ENCODE data around the gene NKX6-1. TPM values are rescaled to one million over a fixed set of nuclear protein-coding genes. Genes with fewer than 3 reads are reported as not detected.

Gene NKX6-1
- total RNA-seq, result 0.41 TPM

DNA sequence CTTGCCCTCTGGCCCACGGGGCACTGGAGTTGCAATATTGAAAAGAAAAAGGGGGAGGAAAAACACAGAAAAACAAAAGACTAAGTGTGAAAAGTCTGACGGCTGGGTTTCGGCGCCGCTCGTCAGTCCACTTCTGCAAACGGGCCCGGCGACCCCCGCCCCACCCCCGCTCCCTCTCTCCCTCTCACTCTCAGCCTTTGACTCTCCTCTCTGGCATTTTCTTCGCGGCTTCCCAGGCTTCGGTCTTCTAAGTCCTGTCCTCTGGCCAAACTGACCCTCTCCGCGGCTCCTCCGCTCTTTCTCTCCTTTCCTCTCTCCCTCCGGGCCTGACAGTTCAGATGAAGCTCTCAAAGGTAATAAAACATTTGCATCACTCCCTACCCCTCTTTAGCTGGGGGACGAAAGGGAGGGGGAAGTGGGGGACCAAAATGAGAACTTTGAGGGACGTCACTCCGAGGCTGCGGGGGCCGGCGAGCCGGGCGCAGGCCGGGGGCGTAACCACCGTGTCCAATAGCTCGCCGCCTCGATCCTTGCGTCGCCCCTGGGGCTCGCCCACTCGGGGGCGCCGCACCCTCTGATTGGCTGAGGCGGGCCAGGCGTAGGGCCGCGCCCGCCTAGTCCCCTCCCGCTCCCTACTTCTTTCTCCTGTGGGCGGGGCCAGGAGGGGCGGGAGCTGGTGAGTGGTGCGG lies at the start of gene NKX6-1:
Gene NKX6-1, minus strand, starts transcription at position 358 of the 689 bp plus-strand sequence. CDS start 1,064 bp downstream, outside the sequence.
- no peak for FAIRE-seq

DNA sequence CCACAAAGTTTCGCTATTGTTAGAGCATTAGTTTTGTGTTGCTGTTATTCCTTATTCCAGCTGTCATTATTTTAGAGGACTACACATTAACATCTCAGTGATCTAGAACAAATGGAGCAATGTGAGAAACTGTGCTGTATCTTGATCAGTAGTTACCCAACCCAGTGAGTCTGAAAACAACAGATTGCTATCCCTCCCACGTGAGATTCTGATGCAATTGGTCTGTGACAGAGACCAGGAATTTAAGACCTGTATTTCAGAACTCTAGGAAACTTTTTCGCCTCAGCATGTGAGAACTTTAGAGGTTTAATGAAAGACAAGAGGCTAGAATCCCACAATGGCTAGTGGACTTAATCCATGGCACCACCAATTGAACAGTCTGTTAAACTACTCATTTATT lies 48.1 kb upstream of the NKX6-1 start:
- DNase-seq (ENCODE audit: low spot score in 2 of 2) (no peak), FAIRE-seq (no peak)

More for the DNA sequence above, at the start of gene NKX6-1:
- DNase-seq (ENCODE audit: low spot score in 2 of 2), result peak; percentile 68 to 71

DNA sequence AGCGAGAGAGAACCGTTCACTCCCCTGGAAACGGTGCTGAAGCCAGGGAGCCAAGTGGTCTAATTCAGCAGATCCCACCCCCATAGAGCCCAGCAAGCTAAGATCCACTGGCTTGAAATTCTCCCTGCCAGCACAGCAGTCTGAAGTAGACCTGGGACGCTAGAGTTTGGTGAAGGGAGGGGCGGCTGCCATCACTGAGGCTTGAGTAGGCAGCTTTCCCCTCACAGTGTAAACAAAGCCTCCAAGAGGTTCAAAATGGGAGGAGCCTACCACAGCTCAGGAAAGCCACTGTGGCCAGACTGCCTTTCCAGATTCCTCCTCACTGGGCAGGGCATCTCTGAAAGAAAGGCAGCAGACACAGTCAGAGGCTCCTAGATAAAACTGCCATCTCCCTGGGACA lies 46.0 kb upstream of the NKX6-1 start:
- no peak for FAIRE-seq

DNA sequence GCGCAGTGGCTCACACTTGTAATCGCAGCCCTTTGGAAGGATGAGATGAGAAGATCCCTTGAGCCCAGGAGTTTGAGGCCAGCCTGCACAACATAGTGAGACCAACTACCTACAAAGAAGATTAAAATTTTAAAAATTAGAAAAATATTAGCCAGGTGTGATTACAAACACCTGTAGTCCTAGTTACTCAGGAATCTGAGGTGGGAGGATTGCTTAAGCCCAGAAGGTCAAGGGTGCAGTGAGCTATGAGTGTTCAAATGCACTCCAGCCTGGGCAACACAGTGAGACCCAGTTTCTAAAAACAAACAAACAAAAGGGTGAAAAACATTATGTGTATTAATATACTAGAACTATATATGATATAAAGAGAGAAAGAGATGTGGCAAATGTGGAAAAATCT lies 36.8 kb upstream of the NKX6-1 start:
- FAIRE-seq (no peak), DNase-seq (ENCODE audit: low spot score in 2 of 2) (no peak)

More for the DNA sequence above, 46.0 kb upstream of the NKX6-1 start:
- DNase-seq (ENCODE audit: low spot score in 2 of 2), result no peak

DNA sequence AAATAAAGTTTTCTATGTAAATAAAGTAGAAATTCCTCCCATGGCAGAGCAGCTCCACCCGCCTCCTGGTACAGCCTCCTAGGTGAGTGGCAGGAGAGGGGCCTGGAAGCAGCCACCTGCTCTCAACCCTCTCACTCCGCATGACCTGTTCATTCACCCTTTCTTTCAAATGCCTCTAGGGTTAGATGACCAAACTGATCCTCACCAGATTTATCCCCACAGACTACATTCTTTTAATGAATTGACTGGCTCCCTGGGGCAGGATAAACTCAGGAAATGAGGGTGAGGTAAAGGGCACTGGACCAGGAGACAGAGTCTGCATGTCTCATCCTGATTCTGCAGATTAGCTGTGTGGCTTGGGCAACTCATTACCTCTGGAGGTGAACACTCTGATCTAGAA lies 32.6 kb upstream of the NKX6-1 start:
- no peak for DNase-seq (ENCODE audit: low spot score in 2 of 2)
- FAIRE-seq, result no peak

DNA sequence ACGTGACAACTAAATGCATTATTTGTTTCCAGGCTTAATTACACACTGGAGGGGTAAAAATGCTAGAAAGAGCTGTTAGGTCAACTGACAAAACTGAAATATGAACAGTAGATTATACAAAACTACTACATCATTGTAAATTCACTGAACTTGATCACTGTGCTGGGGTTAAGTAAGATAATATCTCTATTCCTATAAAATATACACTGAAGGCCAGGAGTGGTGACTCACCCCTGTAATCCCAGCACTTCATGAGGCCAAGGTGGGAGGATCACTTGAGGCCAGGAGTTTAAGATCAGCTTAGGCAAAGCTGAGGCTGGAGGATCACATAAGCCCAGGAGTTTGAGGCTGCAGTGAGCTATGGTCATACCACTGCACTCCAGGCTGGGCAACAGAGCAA lies 31.8 kb upstream of the NKX6-1 start:
- no peak for DNase-seq (ENCODE audit: low spot score in 2 of 2)
- FAIRE-seq, result no peak

DNA sequence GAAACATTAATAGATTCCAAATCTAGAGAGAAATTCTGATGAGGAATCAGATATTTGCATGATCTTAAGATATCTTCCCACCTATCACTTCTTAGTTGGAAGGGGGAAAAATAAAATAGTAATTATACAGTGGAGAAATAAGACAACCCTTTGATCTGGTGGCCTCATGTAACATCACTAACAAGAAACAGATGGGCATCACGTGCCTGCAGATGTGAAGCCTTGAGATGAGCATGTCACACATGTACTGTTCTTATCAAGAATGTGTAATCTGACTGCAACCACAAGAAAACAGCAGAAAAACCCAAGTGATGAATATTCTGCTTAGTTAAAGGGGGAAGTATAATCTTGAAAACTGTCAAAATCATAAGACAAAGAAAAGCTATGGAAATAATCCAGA lies 31.4 kb upstream of the NKX6-1 start:
- no peak for DNase-seq (ENCODE audit: low spot score in 2 of 2)
- FAIRE-seq, result no peak

DNA sequence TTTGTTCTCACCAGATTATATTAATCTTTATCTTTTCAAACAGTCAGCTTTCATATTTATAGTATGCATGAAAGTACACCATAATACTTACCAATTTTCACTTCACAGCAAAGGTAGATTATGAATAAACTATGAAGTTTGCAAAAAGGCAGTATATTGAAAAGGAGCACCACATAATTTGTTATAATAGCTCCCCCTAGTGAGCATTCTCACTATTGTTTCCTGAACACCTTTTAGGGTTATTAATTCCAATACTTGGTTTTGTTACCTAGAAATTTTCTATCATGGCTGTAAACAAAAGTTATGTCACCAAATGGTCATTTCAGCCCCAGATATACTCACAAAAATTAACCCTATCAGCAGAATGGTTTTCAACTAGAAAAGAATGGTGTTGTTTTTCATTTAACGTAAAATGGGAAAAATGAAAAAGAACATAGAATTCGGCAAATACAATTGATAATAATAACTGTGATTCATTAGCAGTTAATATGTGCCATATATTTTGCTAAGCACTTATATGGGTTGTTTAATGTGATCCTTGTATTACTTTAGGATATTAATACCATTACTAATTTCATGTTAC lies 30.2 kb upstream of the NKX6-1 start:
- no peak for FAIRE-seq

DNA sequence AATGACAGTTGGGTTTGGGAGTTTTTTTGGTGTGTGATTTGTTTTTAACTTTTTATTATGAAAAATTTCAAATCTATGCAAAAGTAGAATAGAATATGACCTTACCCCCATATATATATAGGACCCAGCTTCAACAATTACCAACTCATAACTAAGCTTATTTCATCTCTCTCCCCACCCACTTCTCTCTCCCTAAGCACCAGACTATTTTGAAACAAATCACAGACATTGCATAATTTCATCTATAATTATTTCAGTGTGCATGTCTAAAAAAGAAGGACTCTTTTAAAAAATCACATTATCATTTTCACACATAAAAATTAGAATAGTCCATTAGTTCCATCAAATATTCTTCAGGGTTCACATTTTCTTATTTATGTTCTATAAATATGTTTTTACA lies 28.3 kb upstream of the NKX6-1 start:
- no peak for FAIRE-seq
- no peak for DNase-seq (ENCODE audit: low spot score in 2 of 2)

More for the DNA sequence above, 30.2 kb upstream of the NKX6-1 start:
- DNase-seq (ENCODE audit: low spot score in 2 of 2), result no peak

DNA sequence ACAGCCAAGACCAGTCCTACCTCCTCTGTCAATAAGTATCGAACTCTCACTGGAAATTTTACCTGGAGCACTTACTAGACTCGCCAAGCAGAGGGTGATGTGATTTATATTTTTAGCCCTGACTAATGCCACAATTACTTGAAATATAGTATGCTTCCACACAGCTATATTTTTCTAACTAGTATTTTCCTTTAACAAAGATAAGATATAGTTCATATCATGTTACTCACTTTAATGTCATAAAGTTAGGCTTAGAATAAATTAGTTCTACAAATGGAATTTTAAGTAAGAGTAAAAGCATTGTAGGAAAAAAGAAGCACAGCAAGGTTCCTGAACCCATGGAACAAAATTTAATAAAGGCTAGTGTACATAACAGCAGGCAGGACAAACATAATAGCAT lies 16.0 kb upstream of the NKX6-1 start:
- no peak for FAIRE-seq
- no peak for DNase-seq (ENCODE audit: low spot score in 2 of 2)

DNA sequence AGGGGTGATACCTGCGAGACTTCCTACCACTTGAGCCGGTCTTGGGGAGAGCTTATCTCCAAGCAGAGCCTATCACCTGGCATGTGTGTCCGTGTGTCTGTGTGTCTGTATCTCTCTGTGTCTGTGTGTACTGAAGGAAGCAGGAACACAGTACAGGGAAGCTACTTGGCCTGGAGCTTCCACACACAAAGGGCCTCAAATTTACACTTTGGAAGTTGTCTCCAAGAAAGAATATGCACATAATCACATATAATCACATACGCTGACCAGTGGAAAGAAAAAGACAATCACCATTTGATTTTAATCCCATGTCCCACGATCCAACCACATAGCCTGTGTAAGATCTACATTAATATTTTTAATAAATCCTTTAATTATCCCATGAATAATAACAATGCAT lies 13.2 kb upstream of the NKX6-1 start:
- FAIRE-seq (no peak), DNase-seq (ENCODE audit: low spot score in 2 of 2) (no peak)

DNA sequence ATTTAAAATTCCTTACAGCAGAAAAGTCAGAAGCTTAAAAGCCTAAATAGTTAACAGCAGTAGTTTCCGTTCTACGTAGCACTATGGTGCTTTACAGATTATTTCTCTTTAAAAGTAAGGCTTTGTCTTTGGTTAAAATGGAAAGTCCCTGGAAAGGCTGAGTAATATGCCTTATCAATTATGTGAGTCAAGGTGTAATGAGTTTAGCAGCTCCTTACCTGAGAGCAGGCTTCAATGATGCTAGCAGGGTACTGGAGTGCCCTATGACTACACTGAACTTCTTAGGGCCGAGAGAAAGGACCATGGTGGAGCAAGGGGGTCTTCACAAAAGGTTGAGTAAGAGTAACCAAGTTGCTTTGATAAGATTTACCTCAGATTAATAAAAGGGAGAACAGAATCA lies 12.6 kb upstream of the NKX6-1 start:
- FAIRE-seq (no peak), DNase-seq (ENCODE audit: low spot score in 2 of 2) (no peak)

DNA sequence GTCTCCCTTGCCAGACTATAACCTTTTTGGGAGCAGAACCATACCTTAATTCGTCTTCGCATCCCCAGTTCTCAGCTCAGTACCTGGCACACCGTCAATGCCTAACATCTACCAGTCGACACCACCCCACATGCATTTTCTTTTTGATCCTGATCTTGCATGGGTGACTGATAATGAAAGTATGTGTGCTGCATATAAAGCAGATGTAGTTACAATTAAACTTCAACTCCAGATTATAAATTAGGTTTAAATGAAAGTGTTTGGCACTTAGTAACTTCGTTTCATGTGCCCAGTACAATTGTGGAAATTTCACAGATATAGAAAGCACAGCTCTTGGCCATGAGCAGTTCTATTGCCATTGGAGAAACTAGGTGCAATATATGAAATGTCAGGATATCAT lies 8.8 kb upstream of the NKX6-1 start:
- FAIRE-seq (no peak), DNase-seq (ENCODE audit: low spot score in 2 of 2) (no peak)

DNA sequence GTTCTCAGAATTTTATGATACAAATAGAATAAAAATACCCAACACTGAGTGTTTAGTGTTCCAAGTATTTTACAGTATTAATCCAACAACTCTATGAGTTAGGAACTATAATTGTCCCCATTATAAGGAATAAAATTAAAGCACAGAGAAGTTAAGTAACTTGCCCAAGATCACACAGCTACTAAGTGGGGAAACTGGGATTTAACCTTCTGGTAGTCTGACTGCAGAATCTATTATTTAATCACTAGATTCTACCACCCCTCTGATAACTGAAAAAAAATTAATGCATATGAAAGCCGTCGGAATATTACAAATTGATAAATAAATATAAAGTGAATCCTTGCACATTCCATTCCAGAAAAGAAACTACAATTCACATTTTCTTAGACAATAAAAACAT lies 5.7 kb upstream of the NKX6-1 start:
- no peak for FAIRE-seq

DNA sequence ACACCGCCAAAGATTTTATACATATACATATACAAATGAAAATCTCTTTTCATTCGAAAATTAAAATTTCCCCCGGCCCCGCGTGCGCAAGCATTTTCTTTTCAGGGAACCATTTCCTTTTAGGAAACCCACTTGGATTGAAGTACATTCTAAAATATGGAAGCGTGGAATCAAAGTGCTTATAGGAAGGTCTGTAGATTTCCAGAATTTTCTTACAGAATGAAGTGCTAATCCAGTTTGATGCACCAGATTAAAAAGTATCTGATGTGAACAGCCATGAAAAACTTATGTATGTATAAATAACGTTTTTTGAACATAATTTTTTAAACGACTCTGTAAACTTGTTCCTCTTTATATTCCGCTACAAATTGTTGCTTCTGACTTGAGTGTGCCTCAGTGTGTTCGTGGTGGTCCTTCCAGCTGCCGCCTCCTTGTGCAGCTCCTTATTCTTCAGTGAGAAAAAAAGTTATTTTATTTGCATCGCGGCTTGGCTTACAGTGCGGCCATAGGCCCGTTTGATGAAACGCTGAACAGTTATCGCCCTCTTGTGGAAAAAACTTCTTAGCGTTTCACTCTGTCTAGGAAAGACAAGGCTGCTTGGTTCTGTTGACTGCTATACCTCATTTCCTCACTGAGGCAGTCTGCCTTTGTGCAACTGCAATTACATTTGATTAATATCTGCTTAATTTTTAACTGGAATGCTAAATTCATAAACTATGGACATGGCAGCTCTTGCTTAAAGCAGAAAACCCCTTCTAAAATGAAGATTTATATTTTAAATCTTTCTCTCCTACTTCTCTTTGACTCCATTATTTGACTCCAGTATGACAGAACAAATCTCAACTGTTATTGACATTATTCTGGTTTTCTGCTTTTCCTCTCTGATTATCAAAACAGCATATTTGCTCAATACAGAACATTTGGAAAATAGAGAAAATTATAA lies 4.7 kb upstream of the NKX6-1 start:
- peak; percentile 51 to 63 for DNase-seq (ENCODE audit: low spot score in 2 of 2)
- FAIRE-seq, result no peak

More for the DNA sequence above, 5.7 kb upstream of the NKX6-1 start:
- no peak for DNase-seq (ENCODE audit: low spot score in 2 of 2)

DNA sequence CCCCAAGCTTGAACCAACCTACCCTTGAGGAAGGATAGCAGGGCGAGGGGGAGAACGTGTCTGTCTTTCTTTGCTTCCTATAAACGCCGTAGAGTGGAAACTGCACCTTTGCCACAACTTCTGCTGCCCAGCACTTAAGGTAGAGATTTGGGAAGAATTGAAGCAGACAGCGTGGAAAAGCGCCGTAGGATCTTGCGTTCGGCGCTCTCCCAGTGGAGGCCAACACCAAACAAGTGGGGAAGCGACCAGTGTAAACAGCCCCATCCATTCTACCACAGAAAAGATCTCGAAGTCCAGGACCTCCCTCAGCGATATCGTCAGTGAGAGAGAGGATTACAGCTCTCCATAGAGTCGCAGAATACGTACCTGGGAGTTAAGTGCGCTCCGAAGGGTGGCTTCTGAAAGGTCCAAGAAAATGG lies 3.9 kb upstream of the NKX6-1 start:
- DNase-seq (ENCODE audit: low spot score in 2 of 2) (no peak), FAIRE-seq (no peak)

DNA sequence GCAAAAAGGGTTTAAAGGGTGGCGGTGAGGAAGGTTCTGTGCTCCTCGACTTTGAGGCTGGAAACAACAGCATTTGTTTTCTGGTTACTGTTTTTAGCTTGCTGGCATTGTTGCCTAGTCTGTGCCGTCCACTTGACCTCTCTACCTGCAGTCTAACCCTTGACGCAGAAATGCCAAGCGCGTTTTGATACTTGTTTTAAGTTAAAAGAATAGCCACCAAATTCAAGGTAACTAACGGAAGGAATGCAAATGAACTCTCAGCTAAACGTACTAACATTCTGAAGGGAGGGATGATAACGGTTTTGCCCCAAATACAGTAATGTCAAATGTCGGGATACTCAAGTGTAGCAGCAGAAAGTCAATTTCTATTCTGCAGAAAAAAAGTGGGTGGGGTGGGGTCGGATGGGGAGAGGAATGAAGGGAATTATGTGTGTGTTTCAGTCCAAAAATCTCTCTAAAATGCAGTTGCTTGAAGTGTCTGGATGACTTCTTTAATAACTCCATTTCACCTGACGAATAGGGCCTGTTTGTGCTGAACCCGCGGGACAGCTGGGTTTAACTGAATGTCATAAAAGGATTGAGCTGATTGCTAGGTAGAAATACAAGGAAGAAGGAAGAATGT lies 3.4 kb upstream of the NKX6-1 start:
- FAIRE-seq (no peak), DNase-seq (ENCODE audit: low spot score in 2 of 2) (no peak)

DNA sequence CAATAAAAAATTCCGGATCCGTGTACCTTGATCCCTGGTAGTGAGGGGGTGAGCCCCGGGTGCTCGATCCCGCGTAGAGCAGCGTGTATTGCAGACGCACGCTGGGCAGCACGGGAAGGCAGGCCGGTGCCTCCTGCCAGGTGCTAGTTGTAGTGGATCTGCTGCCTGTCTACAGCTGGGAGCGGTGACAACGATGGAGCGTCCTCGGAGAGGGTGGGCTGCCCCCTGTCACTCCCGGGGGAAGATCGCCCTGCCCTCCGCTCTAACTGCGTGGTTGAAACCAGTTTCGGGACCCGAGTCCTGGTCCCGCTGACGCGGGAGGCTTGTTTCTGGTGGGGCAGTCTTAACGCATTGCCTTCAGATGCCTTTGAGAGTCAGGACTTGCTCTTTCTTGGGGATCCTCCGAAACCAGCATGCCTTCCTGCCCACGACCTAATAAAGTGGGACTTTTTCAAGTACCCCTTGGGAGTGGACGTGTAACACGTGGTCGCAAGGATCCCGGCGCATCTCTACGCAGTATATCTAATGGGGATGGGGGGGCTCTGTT lies 2.7 kb upstream of the NKX6-1 start:
- FAIRE-seq (no peak), DNase-seq (ENCODE audit: low spot score in 2 of 2) (no peak)

DNA sequence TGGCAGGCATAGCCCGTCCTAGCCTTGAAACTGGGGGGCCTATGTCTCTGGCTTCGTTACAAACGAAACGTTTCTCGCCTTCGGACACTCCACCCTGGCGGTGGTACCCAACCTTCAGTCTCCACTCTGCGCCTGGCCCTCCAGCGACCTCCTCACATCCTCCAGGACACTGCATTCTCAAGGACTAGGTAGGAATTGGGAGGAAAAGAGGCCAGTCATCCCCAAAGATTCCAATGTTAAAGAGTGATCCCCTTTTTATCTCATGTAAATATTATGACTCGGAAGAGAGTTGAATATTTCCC lies 2.1 kb upstream of the NKX6-1 start:
- DNase-seq (ENCODE audit: low spot score in 2 of 2) (no peak), FAIRE-seq (no peak)

DNA sequence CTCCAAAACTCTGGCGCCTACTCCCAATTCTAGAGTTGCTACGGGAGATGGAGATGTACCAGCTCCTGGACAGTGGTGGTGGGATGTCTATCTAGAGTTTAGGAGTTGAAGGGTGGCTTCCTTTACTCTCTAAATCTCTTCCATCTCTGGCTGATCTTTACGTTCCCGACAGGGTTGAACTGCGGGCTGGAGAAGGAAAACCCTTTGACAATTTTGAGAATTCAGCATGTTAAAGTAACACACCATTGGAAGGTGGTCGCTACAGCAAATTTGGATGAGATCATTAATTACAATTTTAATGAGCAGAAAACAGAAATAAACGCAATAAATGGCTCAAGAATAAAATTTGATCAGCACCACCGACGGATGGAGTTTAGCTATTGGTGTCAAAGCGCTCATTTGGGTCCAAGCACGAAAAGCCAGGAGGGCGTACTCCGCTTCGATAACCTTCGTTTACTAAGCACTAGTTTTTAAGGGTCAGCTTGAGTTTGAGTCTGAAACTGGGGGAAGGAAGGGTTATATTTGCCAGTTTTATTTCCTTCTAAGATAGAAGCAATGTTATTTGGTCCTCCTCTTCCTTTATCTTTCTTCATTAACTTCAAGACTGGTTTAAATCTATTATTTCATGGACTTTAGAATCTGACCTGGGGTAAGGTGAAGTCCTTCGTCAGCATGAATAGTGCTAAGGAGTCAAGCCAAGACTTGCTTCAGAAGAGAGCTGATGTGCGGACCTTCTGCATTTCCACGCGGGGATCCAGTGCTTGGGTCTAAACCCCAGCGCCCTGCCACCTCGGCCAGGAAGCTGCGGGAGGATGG lies 1.5 kb upstream of the NKX6-1 start:
- FAIRE-seq (no peak), DNase-seq (ENCODE audit: low spot score in 2 of 2) (peak in 1 of 2 donors; percentile 4)

Measured in frontal cortex (tissue), 4 donors.